Liver (tissue), 9 donors: Measurements from ENCODE around the gene BRIP1. TPM values are rescaled to one million over a fixed set of nuclear protein-coding genes. Genes with fewer than 3 reads are reported as not detected.

Experiments
- DNase-seq: peaks from one replicate; pipeline ENCODE4 v3.0.0-alpha.2; 2017; ENCODE audit warnings: low spot score
- H3K27ac ChIP-seq, 2 donors: one replicate each; pipeline ENCODE4 v1.7.0; 2013; ENCODE audit warnings: inconsistent platforms in 2 of 2, low read length in 2 of 2, control low read depth in 1 of 2, low read depth in 1 of 2, mild to moderate bottlenecking in 1 of 2
- H3K27me3 ChIP-seq, 4 donors: one replicate each; pipeline versions ENCODE4 v1.6.1 to v1.7.0; 2013; ENCODE audit warnings: low read length in 3 of 4, inconsistent platforms in 1 of 4, mild to moderate bottlenecking in 1 of 4, moderate library complexity in 1 of 4; ENCODE audit not compliant: control insufficient read depth in 4 of 4, insufficient read depth in 4 of 4
- H3K36me3 ChIP-seq, 4 donors: one replicate each; pipeline versions ENCODE4 v1.6.1 to v1.7.0; 2013; ENCODE audit warnings: low read length in 3 of 4, mild to moderate bottlenecking in 3 of 4, low read depth in 1 of 4, moderate library complexity in 1 of 4; ENCODE audit not compliant: control insufficient read depth in 4 of 4, insufficient read depth in 3 of 4
- H3K4me1 ChIP-seq, 4 donors: one replicate each; pipeline versions ENCODE4 v1.6.1 to v1.7.0; 2013; ENCODE audit warnings: low read length in 3 of 4, mild to moderate bottlenecking in 3 of 4, moderate library complexity in 1 of 4; ENCODE audit not compliant: control insufficient read depth in 4 of 4, insufficient read depth in 4 of 4
- H3K4me3 ChIP-seq, 3 donors: one replicate each; pipeline versions ENCODE4 v1.6.1 to v1.7.0; 2013; ENCODE audit warnings: low read length in 3 of 3, control low read depth in 1 of 3, low read depth in 1 of 3, mild to moderate bottlenecking in 1 of 3
- H3K9ac ChIP-seq, 2 donors: one replicate each; pipeline ENCODE4 v1.7.0; 2013; ENCODE audit warnings: low read length in 2 of 2, mild to moderate bottlenecking in 2 of 2, moderate library complexity in 2 of 2, control low read depth in 1 of 2, low read depth in 1 of 2
- H3K9me3 ChIP-seq, 4 donors: one replicate each; pipeline versions ENCODE4 v1.6.1 to v1.7.0; 2013; ENCODE audit warnings: low read length in 3 of 4; ENCODE audit not compliant: control insufficient read depth in 4 of 4
- ATF3 ChIP-seq: IDR thresholded peaks from 2 replicates; pipeline ENCODE4 v1.6.1; 2016; ENCODE audit warnings: antibody characterized with exemption
- FOXA1 ChIP-seq: IDR thresholded peaks from 2 replicates; pipeline ENCODE4 v1.6.1; 2016; ENCODE audit warnings: antibody characterized with exemption
- FOXA2 ChIP-seq: IDR thresholded peaks from 2 replicates; pipeline ENCODE4 v1.6.1; 2016; ENCODE audit warnings: antibody characterized with exemption
- GABPA ChIP-seq, 2 donors: IDR thresholded peaks in 1 of 2; conservative IDR thresholded peaks in 1 of 2; 2 replicates each; pipeline ENCODE4 v1.6.1; 2016; ENCODE audit warnings: antibody characterized with exemption in 2 of 2, mild to moderate bottlenecking in 1 of 2, moderate library complexity in 1 of 2
- HNF4A ChIP-seq, 2 donors: conservative IDR thresholded peaks; 2 replicates each; pipeline ENCODE4 v1.6.1; 2016; ENCODE audit warnings: antibody characterized with exemption in 2 of 2, mild to moderate bottlenecking in 2 of 2
- HNF4G ChIP-seq: IDR thresholded peaks from 2 replicates; pipeline ENCODE4 v1.6.1; 2016; ENCODE audit warnings: antibody characterized with exemption
- JUND ChIP-seq, 2 donors: IDR thresholded peaks; 2 replicates each; pipeline ENCODE4 v1.6.1; 2016; ENCODE audit warnings: antibody characterized with exemption in 2 of 2
- MAX ChIP-seq: IDR thresholded peaks from 2 replicates; pipeline ENCODE4 v1.6.1; 2016; ENCODE audit warnings: antibody characterized with exemption
- NR2F2 ChIP-seq: IDR thresholded peaks from 2 replicates; pipeline ENCODE4 v1.6.1; 2016; ENCODE audit warnings: antibody characterized with exemption
- RAD21 ChIP-seq, 2 donors: IDR thresholded peaks; 2 replicates each; pipeline ENCODE4 v1.6.1; 2016; ENCODE audit warnings: antibody characterized with exemption in 2 of 2, mild to moderate bottlenecking in 2 of 2
- REST ChIP-seq: IDR thresholded peaks from 2 replicates; pipeline ENCODE4 v1.6.1; 2016; ENCODE audit warnings: antibody characterized with exemption, mild to moderate bottlenecking
- RXRA ChIP-seq, 2 donors: IDR thresholded peaks; 2 replicates each; pipeline ENCODE4 v1.6.1; 2017 to 2018; ENCODE audit warnings: antibody characterized with exemption in 2 of 2, mild to moderate bottlenecking in 1 of 2
- TAF1 ChIP-seq: conservative IDR thresholded peaks from 2 replicates; pipeline ENCODE4 v1.6.1; 2016; ENCODE audit warnings: antibody characterized with exemption, mild to moderate bottlenecking
- YY1 ChIP-seq: IDR thresholded peaks from 2 replicates; pipeline ENCODE4 v1.6.1; 2016; ENCODE audit warnings: antibody characterized with exemption, mild to moderate bottlenecking
- ZBTB33 ChIP-seq: IDR thresholded peaks from 2 replicates; pipeline ENCODE4 v1.6.1; 2016; ENCODE audit warnings: antibody characterized with exemption
- WGBS: extraction: QIAGEN DNeasy Blood & Tissue Kit; methylation state at CpG from one replicate; pipeline ENCODE4 v1.1.7; 2013; 5-methylcytosine and 5-hydroxymethylcytosine counted together
- polyA plus RNA-seq, 2 donors: library from polyadenylated mRNA; stranded (reverse) in 1 of 2; unstranded in 1 of 2; fragments of 200-250 nt in 1 of 2; fragments of >200 nt in 1 of 2; fragmentation: Nextera tagmentation in 1 of 2; extraction: Ambion mirVana in 1 of 2; gene quantifications; one replicate each; pipeline versions ENCODE4 v1.2.1 to v1.2.3, GENCODE V29; 2013 to 2015
- total RNA-seq, 2 donors: library from RNA; depleted of rRNA; stranded (reverse); fragments of >200 nt; gene quantifications; one replicate each; pipeline ENCODE4 v1.2.3, GENCODE V29; 2014
- donor health status: healthy.
- donor health status: healthy.
- donor health status: healthy.
- donor health status: healthy.
- donor health status: healthy.

The BRIP1 gene
- total and polyA plus RNA-seq, 4 donors, result 0.24 to 10.3 (median 0.90) TPM

- Histone ChIP-seq H3K4me3 (no peak overlapping the region), H3K27me3 (no peaks in the 10 kb centered on the region), H3K9me3 (no peaks in the 10 kb centered on the region), H3K9ac (no peak overlapping the region), H3K4me1 (no peaks in the 10 kb centered on the region), H3K27ac (no peak overlapping the region), H3K36me3 (no peaks in the 10 kb centered on the region)
- 97% methylated on average over 1 of the region's 1 CpG for WGBS
- DNase-seq, result no peak
- TF ChIP-seq ATF3, result no peak
Measured at GRCh38 chr17:61756561-61756960, 106.8 kb downstream of the BRIP1 start.

- no peaks in the 10 kb centered on the region for H3K36me3 ChIP-seq
- no peak overlapping the region for H3K4me3 ChIP-seq
- no peak for TF ChIP-seq JUND (IDR thresholded peaks at IDR 0.05)
- TF ChIP-seq GABPA (IDR thresholded peaks at IDR 0.05 in 1 of 2, conservative IDR thresholded peaks at IDR 0.05 in 1 of 2), result no peak
- TF ChIP-seq RXRA (IDR thresholded peaks at IDR 0.05), result no peak
- no peak for TF ChIP-seq HNF4G
- no peak for TF ChIP-seq ZBTB33
- TF ChIP-seq NR2F2, result no peak
- TF ChIP-seq YY1, result no peak
- no peak for DNase-seq
- no peaks in the 10 kb centered on the region for H3K27me3 ChIP-seq
- no peak overlapping the region for H3K9ac ChIP-seq
- no peaks in the 10 kb centered on the region for H3K4me1 ChIP-seq
- no peak overlapping the region for H3K27ac ChIP-seq
- WGBS, result 96% methylated on average over 5 of the region's 5 CpGs
- no peaks in the 10 kb centered on the region for H3K9me3 ChIP-seq
Measured at GRCh38 chr17:61755668-61756067, 107.7 kb downstream of the BRIP1 start.

GRCh38 chr17:61755078-61755477 lies 108.2 kb downstream of the BRIP1 start:
- no peak overlapping the region for H3K4me3 ChIP-seq
- H3K9me3 ChIP-seq, result no peaks in the 10 kb centered on the region
- H3K36me3 ChIP-seq, result no peaks in the 10 kb centered on the region
- no peak overlapping the region for H3K27ac ChIP-seq
- no peak overlapping the region for H3K9ac ChIP-seq
- H3K27me3 ChIP-seq, result no peaks in the 10 kb centered on the region
- no peaks in the 10 kb centered on the region for H3K4me1 ChIP-seq
- no peak for DNase-seq
- no peak for TF ChIP-seq RAD21 (IDR thresholded peaks at IDR 0.05)
- no peak for TF ChIP-seq NR2F2
- no peak for TF ChIP-seq TAF1
- no peak for TF ChIP-seq FOXA2
- TF ChIP-seq HNF4A (conservative IDR thresholded peaks at IDR 0.05), result no peak
- no peak for TF ChIP-seq GABPA (IDR thresholded peaks at IDR 0.05 in 1 of 2, conservative IDR thresholded peaks at IDR 0.05 in 1 of 2)
- TF ChIP-seq FOXA1, result no peak
- TF ChIP-seq YY1, result no peak
- TF ChIP-seq REST, result no peak
- TF ChIP-seq MAX, result no peak
- no peak for TF ChIP-seq JUND (IDR thresholded peaks at IDR 0.05)
- no peak for TF ChIP-seq ATF3
- TF ChIP-seq ZBTB33, result no peak
